DND-41 (cell line): ENCODE results near the gene OR7C2.

Experiments
- ATAC-seq: fragments of 200-7000 bp; cut with Tn5 transposase; 3 replicates; pipeline ENCODE4 v1.9.1; 2021; ENCODE audit warnings: low read depth; ENCODE audit not compliant: insufficient read depth
- DNase-seq: peaks from one replicate; pipeline ENCODE4 v3.0.0-alpha.2; 2020
- H2AFZ ChIP-seq: 2 replicates; pipeline ENCODE4 v1.6.0; 2012; ENCODE audit warnings: low read depth, low read length
- H3K27ac ChIP-seq: 2 replicates; pipeline ENCODE4 v1.5.1; 2012; ENCODE audit warnings: low read length, inconsistent platforms
- H3K27me3 ChIP-seq: fragments of 200-600 bp; sonication (generic); 2 replicates; pipeline ENCODE4 v1.6.0; 2012; ENCODE audit warnings: low read length, mild to moderate bottlenecking, inconsistent platforms; ENCODE audit not compliant: insufficient read depth, poor library complexity
- H3K36me3 ChIP-seq: 2 replicates; pipeline ENCODE4 v1.5.1; 2012; ENCODE audit warnings: low read length, inconsistent platforms; ENCODE audit not compliant: insufficient read depth
- H3K4me1 ChIP-seq: 2 replicates; pipeline ENCODE4 v1.5.1; 2012; ENCODE audit warnings: mild to moderate bottlenecking, low read length; ENCODE audit not compliant: insufficient read depth
- H3K4me2 ChIP-seq: 2 replicates; pipeline ENCODE4 v1.6.0; 2012; ENCODE audit warnings: mild to moderate bottlenecking, moderate library complexity, low read length, inconsistent platforms; ENCODE audit not compliant: insufficient read depth
- H3K4me3 ChIP-seq, 2 experiments: fragments of 200-600 bp in 1 of 2; shearing (Covaris generic) in 1 of 2; 2 replicates each; pipeline ENCODE4 v1.5.1; 2012 to 2016; ENCODE audit warnings: inconsistent platforms in 2 of 2, low read length in 2 of 2, mild to moderate bottlenecking in 2 of 2, low read depth in 1 of 2, moderate library complexity in 1 of 2
- H3K79me2 ChIP-seq: 2 replicates; pipeline ENCODE4 v1.6.0; 2012; ENCODE audit warnings: low read length, inconsistent platforms; ENCODE audit not compliant: insufficient read depth
- H3K9ac ChIP-seq: 2 replicates; pipeline ENCODE4 v1.6.0; 2012; ENCODE audit warnings: low read depth, mild to moderate bottlenecking, inconsistent platforms, low read length, moderate library complexity
- H3K9me3 ChIP-seq: 2 replicates; pipeline ENCODE4 v1.5.1; 2012; ENCODE audit warnings: low read length, moderate library complexity, mild to moderate bottlenecking, inconsistent platforms; ENCODE audit not compliant: insufficient read depth, severe bottlenecking
- H4K20me1 ChIP-seq: 2 replicates; pipeline ENCODE4 v1.6.0; 2012; ENCODE audit warnings: low read length; ENCODE audit not compliant: insufficient read depth
- CTCF ChIP-seq: IDR thresholded peaks from 2 replicates; pipeline ENCODE4 v1.5.1; 2012; ENCODE audit warnings: borderline replicate concordance, low read length, moderate library complexity, mild to moderate bottlenecking; ENCODE audit not compliant: poor library complexity, severe bottlenecking; ENCODE audit errors: extremely low read depth
- EZH2 ChIP-seq: IDR thresholded peaks from 3 replicates; pipeline ENCODE4 v1.6.1; 2012; ENCODE audit warnings: borderline replicate concordance, low read depth, mild to moderate bottlenecking, moderate library complexity, low read length, inconsistent platforms; ENCODE audit not compliant: severe bottlenecking

OR7C2 gene

GRCh38 chr19:14957464-14957863 is 16.2 kb downstream of the OR7C2 start:
- Histone ChIP-seq H3K9ac (no peak overlapping the region), H3K27ac (no peak overlapping the region), H3K4me2 (no peak overlapping the region), H3K36me3 (no peaks in the 10 kb centered on the region), H3K4me3 (no peak overlapping the region), H3K4me1 (no peaks in the 10 kb centered on the region), H3K9me3 (peaks cover 7% of the 10 kb centered on the region), H4K20me1 (no peaks in the 10 kb centered on the region), H3K79me2 (no peaks in the 10 kb centered on the region), H3K27me3 (no peaks in the 10 kb centered on the region), H2AFZ (no peak overlapping the region)
- TF ChIP-seq EZH2 = no peak
- TF ChIP-seq CTCF = no peak
- no peak for ATAC-seq
- no peak for DNase-seq

DNA sequence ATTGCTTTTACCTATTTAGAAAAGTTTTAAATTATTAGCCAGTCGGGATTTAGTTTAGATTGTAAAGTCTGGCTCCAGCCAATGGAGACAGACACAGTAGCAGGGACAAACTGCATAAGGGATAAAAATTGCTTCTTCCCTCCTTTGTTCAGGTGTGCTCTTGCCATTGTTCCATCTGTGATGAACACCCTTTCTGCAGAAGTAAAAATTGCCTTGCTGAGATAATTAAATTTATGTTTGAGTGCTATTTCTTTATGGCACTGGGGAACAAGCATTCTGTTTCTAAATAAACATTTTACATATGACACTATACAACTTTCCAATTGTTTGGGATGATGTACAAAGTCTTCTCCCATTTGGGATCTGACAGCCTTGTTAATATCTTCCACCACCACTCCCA is 18.0 kb downstream of the OR7C2 start:
- TF ChIP-seq EZH2 (no peak), CTCF (no peak)
- Histone ChIP-seq H3K79me2 (no peaks in the 10 kb centered on the region), H2AFZ (no peak overlapping the region), H3K9me3 (peaks cover 7% of the 10 kb centered on the region), H4K20me1 (no peaks in the 10 kb centered on the region), H3K4me3 (no peak overlapping the region), H3K9ac (no peak overlapping the region), H3K4me1 (no peaks in the 10 kb centered on the region), H3K27ac (no peak overlapping the region), H3K36me3 (no peaks in the 10 kb centered on the region), H3K4me2 (no peak overlapping the region), H3K27me3 (no peaks in the 10 kb centered on the region)
- ATAC-seq = no peak
- no peak for DNase-seq

- no peak overlapping the region for H3K4me3 ChIP-seq
- H2AFZ ChIP-seq = no peak overlapping the region
- H3K9me3 ChIP-seq = peaks cover 7% of the 10 kb centered on the region
- ATAC-seq = no peak
- TF ChIP-seq EZH2 (no peak), CTCF (no peak)
- no peaks in the 10 kb centered on the region for H3K4me1 ChIP-seq
- no peaks in the 10 kb centered on the region for H3K79me2 ChIP-seq
- H3K27me3 ChIP-seq = no peaks in the 10 kb centered on the region
- no peak overlapping the region for H3K27ac ChIP-seq
- H3K36me3 ChIP-seq = no peaks in the 10 kb centered on the region
- no peak for DNase-seq
- no peaks in the 10 kb centered on the region for H4K20me1 ChIP-seq
- H3K4me2 ChIP-seq = no peak overlapping the region
- no peak overlapping the region for H3K9ac ChIP-seq
Observed at GRCh38 chr19:14961956-14962685, 20.8 kb downstream of the OR7C2 start.
